ENCODE measurements around the gene VPS8.
"Not testable (repeated sequence)": the region's sequence is repeated elsewhere in the genome, so short reads cannot be mapped to it uniquely, and the experiment has no call there.

VPS8 gene

DNA sequence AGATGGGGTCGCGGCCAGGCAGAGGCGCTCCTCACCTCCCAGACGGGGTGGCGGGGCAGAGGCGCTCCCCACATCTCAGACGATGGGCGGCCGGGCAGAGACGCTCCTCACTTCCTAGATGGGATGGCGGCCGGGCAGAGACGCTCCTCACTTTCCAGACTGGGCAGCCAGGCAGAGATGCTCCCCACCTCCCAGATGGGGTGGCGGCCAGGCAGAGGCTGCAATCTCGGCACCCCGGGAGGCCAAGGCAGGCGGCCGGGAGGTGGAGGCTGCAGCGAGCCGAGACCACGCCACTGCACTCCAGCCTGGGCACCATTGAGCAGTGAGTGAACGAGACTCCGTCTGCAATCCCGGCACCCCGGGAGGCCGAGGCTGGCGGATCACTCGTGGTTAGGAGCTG is 191.9 kb downstream of the VPS8 start:
- not testable (repeated sequence) for DNase-seq

DNA sequence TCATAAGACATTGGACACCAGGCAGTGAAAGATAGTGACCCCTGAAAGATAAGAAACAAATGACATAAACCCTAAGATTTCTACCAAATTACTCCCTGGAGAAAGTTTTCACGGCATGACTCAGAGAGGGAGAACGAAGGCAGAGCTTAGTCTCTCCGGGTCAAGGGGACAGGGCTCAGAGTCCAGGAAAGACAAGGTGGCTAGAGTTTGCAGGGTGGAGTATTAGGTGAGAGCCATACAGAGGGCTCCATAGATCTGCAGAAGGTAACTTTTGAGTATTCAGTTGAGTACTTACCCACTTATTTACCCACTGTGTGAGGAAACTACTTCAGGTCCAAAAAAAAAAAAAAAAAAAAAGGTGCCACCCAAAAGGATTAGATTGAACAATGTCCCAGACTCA is 197.7 kb downstream of the VPS8 start:
- DNase-seq: no peak

DNA sequence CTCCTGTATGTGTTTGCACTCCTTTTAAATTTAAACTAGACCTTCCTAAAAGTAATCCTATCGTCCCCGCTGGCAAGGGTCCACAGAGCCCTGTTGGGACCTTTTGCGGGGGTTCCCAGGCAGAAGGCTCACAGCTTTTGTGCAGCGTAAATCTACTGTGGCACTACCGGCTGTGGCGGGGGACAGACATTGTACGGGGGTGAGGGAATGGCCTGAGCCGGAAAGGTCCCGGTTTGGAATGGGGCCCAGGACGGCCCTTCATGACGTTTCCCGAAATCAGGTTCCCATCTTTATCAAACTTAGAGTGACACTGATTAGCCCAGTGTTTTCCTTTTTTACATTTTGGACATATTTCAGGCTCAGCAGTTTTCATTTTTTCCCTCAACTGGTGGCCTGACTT is 205.6 kb downstream of the VPS8 start:
- not testable (repeated sequence) for DNase-seq

DNA sequence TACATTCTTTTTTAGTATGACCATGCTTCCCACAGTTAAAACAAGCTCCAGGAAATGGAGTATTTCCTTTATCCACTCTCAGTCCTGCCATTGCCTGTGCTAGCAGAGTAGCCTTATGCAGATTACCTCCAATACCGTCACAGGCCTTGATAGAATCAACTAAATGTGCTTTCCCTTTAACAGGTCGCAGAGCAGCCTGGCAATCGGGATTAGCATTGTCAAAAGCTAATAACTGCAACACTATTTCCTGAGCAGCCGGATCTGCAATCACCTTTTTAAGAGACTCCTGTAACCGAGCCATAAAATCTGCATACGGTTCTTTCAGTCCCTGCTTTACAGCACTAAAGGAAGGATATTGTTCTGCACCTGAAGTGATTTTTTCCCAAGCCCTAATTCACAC is 206.0 kb downstream of the VPS8 start:
- DNase-seq: not testable (repeated sequence)

DNA sequence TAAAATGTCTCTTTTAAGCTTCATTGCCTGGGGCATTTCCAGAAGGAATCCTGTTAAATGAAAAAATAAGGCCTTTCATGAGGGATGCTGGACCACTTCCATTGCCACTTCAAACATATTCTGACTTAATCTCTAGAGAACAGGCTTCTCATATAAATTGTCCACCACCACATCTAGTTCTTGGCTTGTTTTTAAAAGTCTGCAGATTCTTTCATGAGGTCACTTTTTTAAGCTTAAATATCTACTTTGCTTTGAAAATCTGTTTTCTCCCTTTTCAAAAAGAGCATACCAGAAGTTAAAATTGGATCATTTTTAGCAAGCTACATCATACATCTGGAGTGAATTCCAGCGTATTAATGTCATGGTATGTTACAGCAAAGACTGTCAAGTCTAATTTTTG is 209.3 kb downstream of the VPS8 start:
- DNase-seq: no peak

DNA sequence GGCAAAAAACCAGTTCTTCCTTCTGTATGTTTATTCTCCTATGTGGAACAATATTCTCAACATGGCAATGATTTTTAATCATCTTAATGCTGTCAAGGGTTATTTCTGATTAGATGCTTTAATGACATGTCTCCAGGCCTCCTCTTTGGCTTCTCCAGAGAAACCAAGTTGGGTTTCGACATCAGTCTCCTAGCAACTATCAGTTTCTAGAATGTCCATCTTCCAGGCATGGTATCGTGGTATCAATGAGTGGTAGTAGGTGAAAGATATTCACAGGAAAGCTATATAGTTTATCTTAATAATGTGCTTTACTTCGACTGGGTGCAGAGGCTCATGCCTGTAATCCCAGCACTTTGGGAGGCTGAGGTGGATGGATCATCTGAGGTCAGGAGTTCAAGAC is 212.4 kb downstream of the VPS8 start:
- no peak for DNase-seq

DNA sequence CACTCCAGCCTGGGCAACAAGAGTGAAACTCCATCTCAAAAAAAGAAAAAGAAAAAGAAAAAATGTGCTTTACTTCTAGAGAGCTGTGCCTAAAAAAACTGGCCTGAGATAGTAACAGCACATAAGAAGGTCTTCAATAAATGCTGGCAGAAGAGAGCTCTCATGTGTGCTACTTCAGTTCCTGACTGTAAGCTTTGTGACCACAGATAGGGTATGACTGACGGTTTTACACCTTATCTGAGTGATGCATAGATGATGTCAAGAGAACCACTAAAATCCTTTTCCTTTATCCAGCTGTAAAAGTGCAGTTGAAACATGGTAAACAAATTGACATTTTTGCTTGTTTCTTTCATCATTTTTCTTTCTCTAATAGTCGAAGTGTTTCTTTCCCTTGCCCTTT is 213.0 kb downstream of the VPS8 start:
- DNase-seq: no peak

DNA sequence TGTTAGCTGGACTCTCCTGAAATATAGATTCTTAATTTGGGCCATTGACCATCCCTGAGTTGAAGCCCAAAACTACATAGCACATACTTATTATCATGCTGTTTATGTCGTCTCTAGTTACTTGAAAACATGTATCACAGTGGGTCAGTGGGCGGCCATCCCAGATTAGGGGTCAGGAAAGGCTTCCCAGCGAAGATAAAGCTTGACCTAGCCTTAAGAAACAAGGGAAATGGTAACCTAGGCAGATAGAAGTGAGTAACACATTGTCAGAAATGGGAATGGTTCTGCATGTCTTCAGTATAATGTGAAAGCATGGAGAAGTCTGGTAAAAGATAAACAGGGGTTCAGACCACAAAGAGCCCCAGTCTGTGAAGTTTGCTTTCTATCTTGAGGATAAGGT is 216.2 kb downstream of the VPS8 start:
- no peak for DNase-seq

DNA sequence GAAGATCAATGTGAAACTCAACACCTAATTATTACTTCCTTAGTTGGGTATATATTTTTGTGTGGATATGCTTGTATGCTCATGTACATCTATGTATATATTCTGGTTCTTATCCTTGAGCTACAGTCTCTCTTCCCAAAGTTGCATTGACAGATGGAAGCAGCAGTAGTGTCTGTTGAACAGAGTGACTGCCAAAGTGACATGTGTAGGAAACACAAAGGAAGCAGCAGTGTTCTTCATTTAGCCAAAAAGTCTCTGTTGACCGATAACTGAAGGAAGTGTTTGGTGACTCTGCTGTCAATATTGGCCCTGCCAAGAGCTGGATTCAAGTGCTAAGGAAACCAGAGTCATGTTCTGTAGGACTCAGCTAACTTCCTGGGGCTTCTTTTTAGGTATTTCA is 217.1 kb downstream of the VPS8 start:
- DNase-seq: no peak

DNA sequence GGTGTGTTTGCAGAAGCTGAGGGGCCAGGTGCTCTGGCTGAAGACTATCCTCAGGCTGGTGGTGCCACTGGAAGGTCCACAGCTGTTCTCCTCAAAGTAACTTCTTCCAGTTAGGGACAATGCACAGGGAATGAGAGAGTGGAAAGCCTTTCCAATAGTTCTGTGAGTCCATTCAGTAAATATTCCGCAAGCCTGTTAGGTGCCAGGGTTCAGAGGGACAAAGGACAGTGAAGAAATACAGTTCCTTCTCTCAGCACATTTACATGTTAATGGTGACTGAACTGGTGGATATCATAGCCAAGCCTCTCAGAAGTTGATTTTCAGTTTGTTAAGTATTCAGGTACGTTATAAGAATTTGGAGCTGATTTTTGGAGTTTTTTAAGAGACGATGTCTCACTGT is 218.4 kb downstream of the VPS8 start:
- no peak for DNase-seq

DNA sequence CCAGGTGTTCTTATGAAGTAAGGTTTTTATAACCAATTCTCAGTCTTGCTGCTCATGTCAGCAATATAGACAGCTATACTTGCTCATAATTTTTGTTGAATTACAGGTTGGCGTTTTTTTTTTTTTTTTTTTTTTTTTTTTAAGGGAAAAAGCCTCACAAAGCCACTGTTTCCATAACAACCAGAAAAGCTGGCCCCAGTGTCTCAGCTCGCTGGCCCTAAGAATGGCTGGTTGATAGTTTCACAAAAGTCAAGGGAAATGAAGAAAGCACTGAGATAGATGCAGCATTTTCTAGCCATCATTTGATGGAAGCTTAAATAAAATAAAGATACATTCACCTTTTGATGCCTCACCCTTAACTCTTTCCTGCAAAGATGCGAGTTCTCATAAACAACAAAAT is 219.0 kb downstream of the VPS8 start:
- no peak for DNase-seq

DNA sequence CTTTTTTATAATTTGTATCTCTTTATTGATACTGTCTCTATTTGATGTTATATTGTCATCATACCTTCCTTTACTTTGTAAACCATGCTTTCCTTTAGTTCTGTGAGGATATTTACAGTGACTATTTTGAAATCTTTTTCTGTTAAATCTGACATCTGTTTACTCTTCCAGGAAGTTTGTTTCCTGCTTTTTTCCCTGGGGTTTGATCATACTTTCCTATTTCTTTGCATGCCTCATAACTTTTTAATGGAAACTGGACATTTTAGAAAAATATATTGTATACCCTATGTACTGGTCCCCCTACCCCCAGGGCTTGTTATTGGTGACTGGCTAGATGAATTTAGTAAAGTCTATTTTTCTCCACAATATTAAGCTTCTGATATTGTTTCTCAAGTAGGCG is 225.8 kb downstream of the VPS8 start:
- DNase-seq: no peak

DNA sequence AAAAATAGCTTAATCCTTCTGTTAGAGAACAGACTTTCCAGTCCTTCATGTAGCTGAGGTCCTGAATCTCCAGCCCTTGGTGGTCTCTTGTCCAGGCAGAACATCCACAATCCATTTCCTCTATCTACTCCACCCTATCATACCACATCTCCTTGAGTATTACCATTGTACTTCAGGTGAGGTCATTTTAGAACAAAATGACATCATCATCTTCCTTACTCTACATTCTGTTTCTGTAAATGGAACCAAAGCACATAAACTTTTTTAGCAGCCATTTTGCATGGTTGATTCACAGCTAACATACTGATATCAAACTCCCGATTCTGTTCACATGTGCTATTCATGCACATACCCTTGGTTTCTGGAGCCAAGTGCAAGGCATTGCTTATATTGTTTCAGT is 228.5 kb downstream of the VPS8 start:
- DNase-seq: no peak

DNA sequence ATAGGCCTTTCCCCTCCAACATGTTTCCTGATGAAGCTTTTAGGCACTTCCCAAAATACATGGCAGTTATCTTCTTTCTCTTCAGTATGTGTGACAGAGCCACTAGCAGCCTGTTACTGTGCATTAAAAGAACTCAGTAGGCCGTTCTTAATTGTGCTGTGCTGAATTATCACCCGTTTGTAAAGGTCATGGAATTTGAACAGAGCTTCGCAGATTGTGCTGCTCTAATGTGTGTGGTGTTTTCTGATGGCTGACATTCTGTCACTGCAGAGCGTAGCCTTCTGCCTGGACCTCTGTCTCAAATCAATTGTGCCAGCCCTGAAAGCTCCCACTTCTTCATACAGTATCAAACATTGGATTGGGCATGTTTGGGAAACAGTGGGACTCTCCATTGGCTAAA is 229.6 kb downstream of the VPS8 start:
- no peak for DNase-seq

DNA sequence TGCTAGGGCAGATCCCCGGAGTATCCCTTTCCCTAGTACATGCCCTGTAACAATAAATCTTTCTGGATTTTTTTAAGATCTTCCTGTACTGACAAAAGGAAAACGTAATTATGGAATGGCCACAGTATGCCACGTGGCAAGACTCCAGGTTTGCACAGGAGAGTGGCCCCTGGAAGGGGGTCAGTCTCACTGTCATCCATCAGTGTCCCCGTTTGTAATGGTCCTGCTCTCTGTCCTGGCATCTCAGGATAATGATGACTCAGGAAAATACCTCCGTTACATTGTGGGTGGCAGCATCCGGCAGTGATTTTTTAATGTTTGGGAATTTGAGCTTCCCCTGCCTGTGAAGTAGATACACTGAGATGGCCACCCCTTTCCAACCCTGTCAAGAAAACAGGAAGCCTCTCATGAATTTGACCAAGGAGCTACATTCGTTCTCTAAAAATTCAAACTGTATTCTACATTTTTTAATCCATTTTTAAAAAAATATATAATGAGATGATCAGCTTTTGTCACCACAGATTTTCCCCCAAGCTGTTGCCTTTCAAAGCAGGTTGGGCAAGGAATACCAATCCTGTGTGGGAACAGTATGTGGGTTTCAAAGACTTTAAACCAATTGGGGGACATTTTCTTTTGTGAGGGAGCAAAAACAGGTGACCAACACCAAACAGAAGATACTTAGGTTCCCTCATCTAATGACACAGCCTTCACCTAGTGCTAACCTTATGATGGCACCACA is 230.5 kb downstream of the VPS8 start:
- DNase-seq: no peak

DNA sequence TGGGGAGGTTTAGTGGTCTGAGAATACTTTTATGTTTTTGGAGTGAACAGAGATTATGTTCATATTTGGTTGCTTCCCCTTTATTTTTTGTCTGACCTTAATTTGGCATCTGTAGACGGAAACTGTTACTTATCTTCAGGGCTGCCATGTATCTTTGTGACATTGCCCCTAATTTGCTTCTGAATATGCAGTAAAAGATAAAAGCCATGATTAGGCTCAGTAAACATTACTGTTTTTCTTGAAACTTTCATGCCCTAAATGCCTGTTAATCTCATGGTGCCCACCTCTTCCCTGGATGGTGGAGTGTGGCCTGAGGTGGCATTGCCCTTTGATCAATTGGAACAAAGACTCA is 234.2 kb downstream of the VPS8 start:
- peak in 2 of 4 experiments; percentile 6 to 9 for DNase-seq

DNA sequence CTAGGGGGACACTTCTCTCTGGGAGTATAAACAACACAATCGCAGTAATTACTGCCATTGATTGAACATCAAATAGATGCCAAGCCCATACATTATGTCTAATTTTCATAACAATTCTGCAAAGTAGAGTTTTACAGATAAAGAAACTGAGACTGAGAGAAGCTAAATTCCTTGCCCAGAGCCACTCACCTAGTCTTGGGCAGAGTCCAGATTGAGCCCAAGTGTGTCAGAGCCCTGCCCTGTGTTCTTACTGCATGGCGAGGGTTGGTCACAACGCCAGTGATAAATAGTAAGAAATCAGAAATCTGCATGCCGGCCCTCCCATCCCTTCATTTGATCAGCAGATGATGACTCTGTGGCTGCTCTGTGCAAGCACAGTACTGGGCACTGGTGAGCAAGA is 234.6 kb downstream of the VPS8 start:
- DNase-seq: no peak

DNA sequence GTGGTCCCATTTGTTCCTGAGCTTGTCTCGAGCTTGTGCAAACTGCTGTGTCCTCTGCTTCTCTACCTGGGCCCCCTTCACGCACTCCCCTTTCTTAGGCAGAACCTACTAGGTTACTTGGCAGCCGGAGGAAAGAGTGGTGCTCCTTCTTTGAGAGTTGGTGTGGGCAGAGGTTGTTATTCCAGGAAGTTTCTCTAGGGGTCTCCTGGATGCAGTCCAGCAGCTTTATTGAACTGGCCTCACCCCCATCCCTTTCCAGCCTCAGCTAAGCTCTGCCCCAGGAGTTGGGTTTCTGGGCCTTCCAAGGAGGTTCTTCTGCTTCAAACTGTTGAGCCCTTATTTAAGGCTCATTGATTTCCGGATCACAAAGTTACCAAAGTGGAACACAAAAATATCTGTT is 237.7 kb downstream of the VPS8 start:
- no peak for DNase-seq

DNA sequence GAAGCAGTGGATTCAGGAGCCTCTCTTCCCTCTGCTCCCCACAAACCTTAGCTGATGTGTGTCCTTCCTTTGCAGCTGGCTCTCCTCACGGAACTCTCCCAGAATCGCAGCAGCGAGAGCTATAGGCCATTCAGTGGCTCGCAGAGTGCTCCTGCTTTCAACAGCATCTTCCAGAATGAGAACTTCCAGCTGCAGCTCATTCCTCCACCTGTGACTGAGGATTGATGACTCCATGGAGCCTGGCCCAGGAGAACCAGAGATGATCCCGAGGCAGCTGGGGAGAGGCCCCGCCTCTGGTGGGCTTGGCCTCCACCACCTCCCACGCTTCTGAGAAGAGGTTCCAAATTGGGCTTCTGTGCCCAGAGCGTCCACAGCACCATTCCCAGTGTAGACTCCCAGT is 239.8 kb downstream of the VPS8 start:
- DNase-seq: no peak

DNA sequence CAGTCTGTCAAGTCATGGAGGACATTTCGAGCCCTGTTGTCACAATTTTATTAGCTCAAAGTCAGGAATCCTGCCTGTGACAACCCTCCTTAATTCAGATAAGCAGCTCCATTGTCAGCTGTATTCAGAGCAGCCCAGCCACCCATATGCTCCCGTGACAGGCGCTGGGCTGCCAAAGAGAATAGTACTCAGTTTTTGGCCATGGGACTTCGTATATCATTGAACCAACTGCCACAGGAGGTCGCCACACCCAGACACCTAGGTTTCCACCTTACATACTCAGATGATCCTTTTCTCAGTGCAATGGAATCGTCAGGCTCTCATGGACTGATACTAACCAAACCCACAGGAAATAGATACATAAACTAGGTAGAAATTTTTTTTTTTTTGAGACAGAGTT is 240.7 kb downstream of the VPS8 start:
- DNase-seq: no peak

DNA sequence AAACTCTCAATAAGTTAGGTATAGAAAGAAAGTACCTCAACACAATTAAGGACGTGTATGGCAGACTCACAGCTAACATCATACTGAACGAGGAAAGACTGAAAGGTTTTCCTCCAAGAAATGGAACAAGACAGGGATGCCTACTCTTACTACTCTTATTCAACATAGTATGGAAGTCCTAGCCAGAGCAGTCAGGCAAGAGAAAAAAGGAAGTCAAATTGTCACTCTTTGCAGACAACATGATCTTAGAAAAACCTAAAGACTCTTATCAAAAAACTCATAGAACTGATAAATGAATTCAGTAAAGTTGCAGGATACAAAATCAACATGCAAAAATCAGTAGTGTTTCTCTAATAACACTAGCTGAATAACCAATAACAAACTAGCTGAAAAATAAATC is 244.9 kb downstream of the VPS8 start:
- peak in 1 of 4 experiments; percentile 31 for DNase-seq

DNA sequence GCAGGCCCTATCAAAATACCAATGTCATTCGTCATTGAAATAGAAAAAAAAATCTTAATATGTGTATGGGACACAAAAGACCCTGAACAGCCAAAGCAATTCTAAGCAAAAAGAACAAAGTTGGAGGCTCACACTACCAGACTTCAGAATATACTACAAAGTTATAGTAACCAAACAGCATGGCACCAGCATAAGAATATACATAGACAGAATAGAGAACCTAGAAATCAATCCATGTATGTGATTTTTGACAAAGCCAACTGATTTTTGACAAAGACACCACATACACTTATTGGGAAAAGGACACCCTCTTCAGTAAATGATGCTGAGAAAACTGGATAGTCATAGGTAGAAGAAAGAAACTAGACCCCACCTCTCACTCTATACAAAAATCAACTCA is 245.9 kb downstream of the VPS8 start:
- no peak for DNase-seq

DNA sequence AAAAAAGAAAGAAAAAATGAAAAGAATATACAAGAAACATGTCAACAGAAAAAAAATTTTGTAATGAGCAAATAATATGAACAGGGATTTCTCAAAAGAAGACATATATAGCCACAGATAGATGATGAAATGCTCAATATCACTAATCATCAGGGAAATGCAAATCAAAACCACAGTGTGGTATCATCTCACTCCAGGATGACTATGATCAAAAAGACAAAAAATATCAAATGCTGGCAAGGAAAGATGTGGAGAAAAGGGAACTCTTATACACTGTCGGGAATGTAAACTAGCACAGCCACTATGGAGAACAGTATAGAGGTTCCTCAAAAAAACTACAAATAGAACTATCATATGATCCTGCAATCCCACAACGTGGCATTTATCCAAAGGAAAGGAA is 246.8 kb downstream of the VPS8 start:
- DNase-seq: peak; percentile 13 to 65 (median 52)

DNA sequence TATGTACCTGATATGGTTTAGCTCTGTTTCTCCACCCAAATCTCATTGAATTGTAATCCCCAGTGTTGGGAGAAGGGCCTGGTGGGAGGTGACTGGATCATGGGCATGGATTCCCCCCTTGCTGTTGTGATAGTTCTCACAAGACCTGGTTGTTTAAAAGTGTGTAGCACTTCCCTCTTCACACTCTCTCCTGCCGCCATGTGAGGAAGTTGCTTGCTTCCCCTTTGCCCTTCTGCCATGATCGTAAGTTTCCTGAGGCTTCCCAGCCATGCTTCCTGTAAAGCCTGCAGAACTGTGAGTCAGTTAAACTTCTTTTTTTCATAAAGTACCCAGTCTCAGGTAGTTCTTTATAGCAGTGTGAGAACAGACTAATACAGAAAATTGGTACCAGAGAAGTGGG is 247.8 kb downstream of the VPS8 start:
- peak; percentile 62 to 80 (median 75) for DNase-seq

DNA sequence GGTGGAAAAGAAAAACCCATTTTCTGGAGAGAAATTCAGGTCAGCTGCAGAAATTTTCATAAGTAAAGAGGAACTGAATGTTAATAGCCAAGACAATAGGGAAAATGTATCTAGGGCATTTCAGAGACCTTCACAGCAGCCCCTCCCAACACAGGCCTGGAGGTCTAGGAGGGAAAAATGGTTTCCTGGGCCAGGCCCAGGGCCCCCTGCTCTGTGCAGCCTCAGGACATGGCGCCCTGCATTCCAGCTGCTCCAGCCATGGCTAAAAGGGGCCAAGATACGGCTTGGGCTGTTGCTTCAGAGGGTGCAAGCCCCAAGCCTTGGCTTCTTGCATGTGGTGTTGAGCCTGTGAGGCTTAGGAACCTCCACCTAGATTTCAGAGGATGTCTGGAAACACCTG is 248.7 kb downstream of the VPS8 start:
- no peak for DNase-seq
